Ureter (tissue), 1 donor: ENCODE data around the gene ZNF605. TPM values are rescaled to one million over a fixed set of nuclear protein-coding genes. Genes with fewer than 3 reads are reported as not detected.
"Not testable (repeated sequence)": the region's sequence is repeated elsewhere in the genome, so short reads cannot be mapped to it uniquely, and the experiment has no call there.

Experiments used
- DNase-seq: peaks from one replicate; pipeline ENCODE4 v3.0.0-alpha.2; 2020; ENCODE audit warnings: low spot score
- total RNA-seq: library from RNA; stranded (reverse); gene quantifications from one replicate; pipeline ENCODE4 v1.2.4, GENCODE V29; 2023
- donor health status: DM: yes; HTN: yes; CAD: no.

ZNF605 gene
- total RNA-seq, 1 donor from 2014 or later, result 24.4 TPM

- peak; percentile 98 for DNase-seq
Measured at GRCh38 chr12:132908145-132909029, 47.7 kb downstream of the ZNF605 start.

- not testable (repeated sequence) for DNase-seq
Measured at GRCh38 chr12:132907789-132908144, 48.3 kb downstream of the ZNF605 start.

GRCh38 chr12:132907216-132907615, 48.9 kb downstream of the ZNF605 start:
- no peak for DNase-seq

- peak; percentile 87 for DNase-seq
Measured at GRCh38 chr12:132904718-132905328, 51.3 kb downstream of the ZNF605 start.

- no peak for DNase-seq
Measured at GRCh38 chr12:132899033-132899432, 57.1 kb downstream of the ZNF605 start.

GRCh38 chr12:132888852-132889251, 67.3 kb downstream of the ZNF605 start:
- DNase-seq, result no peak

GRCh38 chr12:132887513-132888351, 68.4 kb downstream of the ZNF605 start, which contains the start of gene CHFR:
CHFR (minus strand) TSS chr12:132887605; CDS start chr12:132887328, 277 bp downstream.
- DNase-seq, result peak; percentile 97

- DNase-seq, result no peak
Measured at GRCh38 chr12:132886529-132887477, 69.3 kb downstream of the ZNF605 start.

GRCh38 chr12:132881818-132882217, 74.3 kb downstream of the ZNF605 start:
- DNase-seq, result no peak

GRCh38 chr12:132874620-132875019, 81.5 kb downstream of the ZNF605 start:
- not testable (repeated sequence) for DNase-seq

- no peak for DNase-seq
Measured at GRCh38 chr12:132874175-132874574, 81.9 kb downstream of the ZNF605 start.

- no peak for DNase-seq
Measured at GRCh38 chr12:132873724-132874123, 82.4 kb downstream of the ZNF605 start.

- DNase-seq, result no peak
Measured at GRCh38 chr12:132872975-132873421, 83.1 kb downstream of the ZNF605 start.

GRCh38 chr12:132872073-132872855, 83.8 kb downstream of the ZNF605 start:
- DNase-seq, result no peak

GRCh38 chr12:132869551-132869950, 86.6 kb downstream of the ZNF605 start:
- DNase-seq, result no peak

Other genes starting within 250 kb of the ZNF605 start
- 43.0 TPM for gene PGAM5, start 245.5 kb downstream of the ZNF605 start, total RNA-seq
- gene ANKLE2, start 194.5 kb downstream of the ZNF605 start, total RNA-seq, result 59.4 TPM
- 79.5 TPM for gene GOLGA3, start 127.4 kb downstream of the ZNF605 start, total RNA-seq
- gene CHFR, start 68.7 kb downstream of the ZNF605 start, total RNA-seq, result 67.0 TPM
- 21.6 TPM for gene ZNF26, start 30.1 kb upstream of the ZNF605 start, total RNA-seq
- gene ZNF84, start 81.2 kb upstream of the ZNF605 start, total RNA-seq, result 39.7 TPM
- gene ZNF140, start 124.6 kb upstream of the ZNF605 start, total RNA-seq, result 26.9 TPM
- gene ZNF891, start 174.0 kb upstream of the ZNF605 start, total RNA-seq, result 3.5 TPM
- 23.3 TPM for gene ZNF10, start 174.3 kb upstream of the ZNF605 start, total RNA-seq
- gene ZNF268, start 225.2 kb upstream of the ZNF605 start, total RNA-seq, result 30.6 TPM